IPS DF 4.7 (cell line): ENCODE measurements around the gene ARFGAP1.
"Not testable (repeated sequence)": the region's sequence is repeated elsewhere in the genome, so short reads cannot be mapped to it uniquely, and the experiment has no call there.

Experiments used
- DNase-seq: peaks from one replicate; pipeline ENCODE4 v3.0.0-alpha.2; 2013; ENCODE audit warnings: low spot score; ENCODE audit errors: extremely low read depth

The ARFGAP1 gene

GRCh38 chr20:63240004-63240403 lies 32.6 kb upstream of the ARFGAP1 start:
- no peak for DNase-seq

DNA sequence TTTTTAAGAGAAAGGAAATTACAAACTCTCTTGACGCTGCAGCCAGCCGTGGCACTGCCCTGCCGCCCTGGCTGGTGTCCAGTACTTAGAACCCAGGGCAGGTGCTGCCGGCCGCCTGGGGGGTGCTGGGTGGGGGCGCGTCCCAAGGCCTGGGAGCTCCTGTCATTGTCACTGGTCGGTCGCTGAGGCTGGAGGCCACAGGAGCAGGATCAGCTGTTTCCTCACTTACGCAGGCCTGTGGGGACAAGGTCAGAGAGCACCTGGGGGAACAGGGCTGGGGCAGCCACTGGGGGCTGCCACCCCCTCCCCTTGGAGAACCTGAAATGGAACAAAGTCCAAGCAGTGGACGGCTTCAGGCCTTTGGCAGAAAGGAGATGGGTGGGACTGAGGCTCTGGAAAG lies 31.3 kb upstream of the ARFGAP1 start:
- no peak for DNase-seq

DNA sequence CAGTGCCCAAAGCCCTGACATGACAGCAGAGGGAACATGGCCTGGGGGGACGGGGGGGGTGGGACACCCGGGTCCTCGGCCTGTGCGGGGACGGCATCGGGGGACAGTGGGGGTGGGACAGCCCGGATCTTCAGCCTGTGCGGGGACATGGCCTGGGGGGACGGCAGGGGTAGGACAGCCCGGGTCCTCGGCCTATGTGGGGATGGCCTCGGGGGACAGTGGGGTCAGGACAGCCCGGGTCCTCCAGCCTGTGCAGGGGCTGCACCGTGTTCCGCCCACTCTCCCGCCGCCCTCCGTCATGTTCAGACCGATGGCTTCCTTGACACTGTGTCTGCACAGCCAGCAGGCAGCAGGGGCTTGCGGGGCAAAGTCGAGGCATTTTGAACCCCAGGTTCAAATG lies 29.9 kb upstream of the ARFGAP1 start:
- no peak for DNase-seq

- no peak for DNase-seq
Observed at GRCh38 chr20:63243604-63244247, 28.9 kb upstream of the ARFGAP1 start.

DNA sequence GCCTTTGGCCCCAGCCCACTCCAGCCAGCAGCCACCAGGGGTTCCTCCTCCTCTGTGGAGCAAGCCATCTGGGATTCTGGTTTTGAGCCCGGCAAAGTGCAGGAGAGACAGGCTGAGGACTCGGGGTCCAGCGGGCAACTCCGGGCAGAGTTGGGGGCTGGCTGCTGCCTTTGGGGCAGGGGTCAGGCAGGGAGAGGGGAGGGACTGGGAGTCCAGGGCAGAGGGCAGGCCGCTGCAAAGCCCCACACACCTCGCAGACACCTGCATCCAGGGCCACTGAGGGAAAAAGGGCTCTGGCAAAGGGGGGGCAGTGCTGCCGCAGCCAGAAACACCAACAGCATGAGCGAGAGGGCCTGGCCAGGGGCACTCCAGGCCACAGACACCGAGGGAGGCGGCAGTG lies 28.1 kb upstream of the ARFGAP1 start:
- no peak for DNase-seq

- no peak for DNase-seq
Observed at GRCh38 chr20:63246490-63247288, 25.9 kb upstream of the ARFGAP1 start.

- DNase-seq: no peak
Observed at GRCh38 chr20:63247671-63248228, 24.9 kb upstream of the ARFGAP1 start.

GRCh38 chr20:63248835-63249591 lies 23.6 kb upstream of the ARFGAP1 start:
- DNase-seq: no peak

DNA sequence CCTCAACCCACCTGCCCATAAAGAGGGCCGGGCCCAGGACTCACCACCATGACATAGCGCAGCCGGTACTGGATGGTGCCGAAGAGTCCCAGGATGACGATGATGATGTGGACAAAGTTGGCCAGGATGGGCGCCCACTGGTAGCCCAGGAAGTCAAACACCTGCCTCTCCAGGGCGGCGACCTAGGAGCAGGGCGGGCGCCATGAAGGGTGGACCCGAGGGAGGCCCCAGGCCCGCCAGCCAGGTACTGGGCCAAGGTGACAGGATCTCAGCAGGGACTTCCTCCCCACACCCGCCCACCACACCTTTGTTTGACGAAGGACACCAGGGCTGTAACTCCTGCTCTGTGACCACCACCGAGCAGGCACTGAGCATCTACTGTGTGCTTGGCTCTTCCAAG lies 22.7 kb upstream of the ARFGAP1 start:
- DNase-seq: no peak

GRCh38 chr20:63251350-63251749 lies 21.3 kb upstream of the ARFGAP1 start:
- not testable (repeated sequence) for DNase-seq

GRCh38 chr20:63252284-63252711 lies 20.3 kb upstream of the ARFGAP1 start:
- DNase-seq: no peak

DNA sequence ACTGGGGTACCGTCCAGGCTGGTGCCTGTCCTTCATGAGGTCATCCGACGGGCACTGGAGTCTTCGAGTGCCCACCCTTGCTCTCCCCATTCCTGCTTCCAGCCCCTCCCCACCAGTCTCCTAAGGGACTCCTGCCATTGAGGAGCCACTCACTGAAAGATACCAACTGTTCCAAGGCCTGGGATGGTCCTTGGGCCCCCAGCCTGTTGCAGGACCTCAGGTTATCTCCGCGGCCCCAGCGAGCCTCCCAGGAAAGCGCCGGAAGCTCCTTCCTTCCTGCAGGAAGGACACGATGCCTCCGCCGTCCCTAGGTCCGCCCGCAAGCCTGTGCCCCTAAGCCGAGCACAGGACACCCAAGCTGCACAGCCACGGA lies 19.6 kb upstream of the ARFGAP1 start:
- DNase-seq: no peak

GRCh38 chr20:63253438-63254231 lies 19.0 kb upstream of the ARFGAP1 start:
- DNase-seq: no peak

DNA sequence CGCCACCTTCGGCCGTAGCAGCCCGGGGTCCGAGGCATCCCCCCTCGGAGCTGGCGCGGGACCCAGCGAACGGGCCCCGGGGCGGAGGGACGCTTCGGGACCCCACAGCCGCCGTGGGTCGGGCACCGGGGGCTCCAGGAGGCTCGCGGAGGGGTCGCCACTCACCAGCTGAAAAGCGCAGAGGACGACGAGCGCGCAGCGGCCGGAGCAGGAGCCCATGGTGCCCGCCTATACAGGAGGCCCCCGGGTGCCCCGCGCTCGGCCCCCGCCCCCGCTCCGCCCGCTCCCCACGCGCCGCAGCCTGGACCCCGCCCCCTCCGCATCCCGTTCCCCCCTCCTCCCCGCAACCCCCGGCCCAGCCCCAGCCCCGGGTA lies 18.4 kb upstream of the ARFGAP1 start, which contains the start of gene NKAIN4:
TSS of gene NKAIN4 (minus strand) at position 232 of the 374 bp plus-strand sequence. CDS start at position 219, 13 bp downstream.
- no peak for DNase-seq

DNA sequence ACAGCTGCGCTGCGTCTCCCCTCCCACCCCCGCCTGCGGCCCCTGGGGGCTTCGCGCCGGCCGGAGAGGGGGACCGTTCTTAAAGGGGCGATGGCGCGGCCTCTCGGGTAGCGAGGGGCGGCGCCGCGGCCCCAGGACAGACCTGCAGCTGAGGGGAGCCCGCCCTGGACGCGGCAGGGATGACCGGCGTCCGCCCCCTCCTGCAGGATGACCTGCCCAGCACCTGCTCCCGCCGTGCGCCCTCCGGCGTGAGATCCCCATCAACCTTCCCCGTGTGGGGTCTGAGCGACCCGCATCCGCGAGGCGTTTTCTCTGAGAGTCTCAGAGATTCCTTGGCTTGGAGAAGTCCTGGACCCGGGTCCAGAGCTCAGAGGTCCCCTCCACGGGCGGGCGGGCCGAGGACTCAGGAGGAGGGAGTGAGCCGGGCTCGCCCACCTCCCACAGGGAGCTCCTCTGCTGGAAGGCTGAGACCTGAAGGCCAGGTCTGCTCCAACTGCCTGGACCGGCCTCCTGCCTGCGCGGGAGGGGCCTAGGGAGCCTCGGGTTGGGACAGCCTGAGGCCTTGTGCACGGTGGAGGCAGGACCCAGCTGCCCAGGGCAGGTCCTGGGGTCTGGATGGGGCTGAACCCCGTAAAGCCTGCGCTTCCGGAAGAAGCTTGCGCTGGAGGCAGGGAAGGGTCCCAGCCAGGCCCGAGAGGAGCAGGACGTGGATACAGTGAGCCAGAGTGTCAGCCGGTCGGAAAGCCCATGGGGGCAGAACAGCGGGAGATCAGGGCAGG lies 17.8 kb upstream of the ARFGAP1 start:
- no peak for DNase-seq

DNA sequence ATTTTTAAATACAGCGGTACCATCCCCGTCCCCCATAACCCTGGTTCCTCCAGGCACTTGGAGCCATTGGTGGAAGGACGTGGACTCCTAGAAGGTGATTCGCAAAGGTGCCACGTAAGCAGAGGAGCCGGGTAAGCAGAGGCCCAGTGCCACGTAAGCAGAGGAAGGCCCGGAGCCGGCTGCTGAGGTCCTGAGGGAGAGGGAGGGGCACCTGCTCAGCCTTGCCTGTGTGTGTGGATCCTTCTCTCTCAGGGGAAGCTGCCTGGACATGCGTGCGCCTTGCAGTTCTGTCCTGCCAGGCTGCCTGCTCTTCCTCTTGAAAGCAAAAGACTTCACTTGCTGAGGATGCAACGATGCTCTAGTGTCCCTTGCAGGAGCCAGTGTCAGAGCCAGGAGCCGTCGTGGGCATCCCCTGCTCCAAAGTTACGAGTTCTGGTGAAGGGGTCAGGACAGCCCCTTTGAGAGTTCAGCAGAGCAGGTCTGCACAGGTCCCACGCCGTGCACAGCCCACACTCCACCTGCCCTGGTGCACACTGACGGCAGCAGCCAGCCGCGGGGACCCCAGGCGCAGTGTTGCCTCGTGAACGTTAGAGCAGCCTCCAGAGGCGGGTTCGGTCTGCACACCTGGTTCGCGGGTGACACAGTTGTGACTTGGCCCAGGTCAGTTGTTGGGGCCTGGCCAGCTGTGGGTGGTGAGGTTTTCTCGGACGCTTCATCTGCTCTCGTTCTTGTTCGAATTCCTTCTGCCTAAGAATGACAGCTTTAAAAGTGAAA lies 16.5 kb upstream of the ARFGAP1 start:
- DNase-seq: no peak

- DNase-seq: no peak
Observed at GRCh38 chr20:63256954-63257353, 15.7 kb upstream of the ARFGAP1 start.

- no peak for DNase-seq
Observed at GRCh38 chr20:63257629-63258028, 15.0 kb upstream of the ARFGAP1 start.

GRCh38 chr20:63258781-63259180 lies 13.8 kb upstream of the ARFGAP1 start:
- DNase-seq: no peak
